ENCODE measurements around the gene CERS1. TPM values are rescaled to one million over a fixed set of nuclear protein-coding genes. Genes with fewer than 3 reads are reported as not detected.

CERS1 gene
- total and polyA plus RNA-seq, 3 donors from 2014 or later = 43.0 to 73.2 (median 64.5) TPM

GRCh38 chr19:18861917-18862316 is 34.0 kb downstream of the CERS1 start:
- Histone ChIP-seq H3K4me1 (no peaks in the 10 kb centered on the region), H3K27me3 (no peaks in the 10 kb centered on the region), H3K36me3 (ENCODE audit: low read depth, missing control alignments) (no peaks in the 10 kb centered on the region), H3K4me3 (no peak overlapping the region), H3K9me3 (no peaks in the 10 kb centered on the region), H3K27ac (no peak overlapping the region)
- TF ChIP-seq POLR2A (IDR thresholded peaks at IDR 0.05) (no peak), CTCF (IDR thresholded peaks at IDR 0.05) (no peak)
- 95% methylated on average over 11 to 12 of the region's 12 CpGs for WGBS, 2 donors
- no peak for DNase-seq
- intact Hi-C loops (cut with DNase I; ENCODE audit: low total_unique reads) = no loop called here

GRCh38 chr19:18861235-18861634 is 34.7 kb downstream of the CERS1 start:
- intact Hi-C loops (cut with DNase I; ENCODE audit: low total_unique reads) = no loop called here

GRCh38 chr19:18860725-18861124 is 35.2 kb downstream of the CERS1 start:
- peaks cover 5% of the 10 kb centered on the region for H3K4me1 ChIP-seq
- no peaks in the 10 kb centered on the region for H3K27me3 ChIP-seq
- WGBS, 2 donors = 92 to 98% methylated on average over 13 to 17 of the region's 17 CpGs
- DNase-seq = no peak
- intact Hi-C loops (cut with DNase I; ENCODE audit: low total_unique reads) = no loop called here
- no peak overlapping the region for H3K4me3 ChIP-seq
- TF ChIP-seq POLR2A (IDR thresholded peaks at IDR 0.05) (no peak), CTCF (IDR thresholded peaks at IDR 0.05) (no peak)
- H3K36me3 ChIP-seq (ENCODE audit: low read depth, missing control alignments) = no peaks in the 10 kb centered on the region
- H3K27ac ChIP-seq = no peak overlapping the region
- no peaks in the 10 kb centered on the region for H3K9me3 ChIP-seq

More at GRCh38 chr19:18861235-18861634, 34.7 kb downstream of the CERS1 start:
- H3K4me1 ChIP-seq = no peaks in the 10 kb centered on the region
- no peak overlapping the region for H3K27ac ChIP-seq
- TF ChIP-seq CTCF (IDR thresholded peaks at IDR 0.05) (no peak), POLR2A (IDR thresholded peaks at IDR 0.05) (no peak)
- no peak overlapping the region for H3K4me3 ChIP-seq
- no peaks in the 10 kb centered on the region for H3K36me3 ChIP-seq (ENCODE audit: low read depth, missing control alignments)
- DNase-seq = no peak
- WGBS, 2 donors = 87 to 92% methylated on average over 2 to 9 of the region's 9 CpGs
- H3K9me3 ChIP-seq = no peaks in the 10 kb centered on the region
- H3K27me3 ChIP-seq = no peaks in the 10 kb centered on the region

- WGBS, 2 donors = 77 to 84% methylated on average over 9 to 11 of the region's 11 CpGs
- Histone ChIP-seq H3K27me3 (no peaks in the 10 kb centered on the region), H3K4me1 (peaks cover 7% of the 10 kb centered on the region), H3K36me3 (ENCODE audit: low read depth, missing control alignments) (no peaks in the 10 kb centered on the region), H3K4me3 (no peak overlapping the region), H3K9me3 (no peaks in the 10 kb centered on the region), H3K27ac (no peak overlapping the region)
- DNase-seq = no peak
- intact Hi-C loops (cut with DNase I; ENCODE audit: low total_unique reads) = no loop called here
- TF ChIP-seq POLR2A (IDR thresholded peaks at IDR 0.05) = no peak
- no peak for TF ChIP-seq CTCF (IDR thresholded peaks at IDR 0.05)
Observed at GRCh38 chr19:18860302-18860700, 35.7 kb downstream of the CERS1 start.

GRCh38 chr19:18859676-18860301 is 36.2 kb downstream of the CERS1 start:
- DNase-seq = no peak
- TF ChIP-seq POLR2A (IDR thresholded peaks at IDR 0.05) (no peak), CTCF (IDR thresholded peaks at IDR 0.05) (no peak)
- 57 to 84% methylated on average over 7 to 12 of the region's 12 CpGs for WGBS, 2 donors
- no peaks in the 10 kb centered on the region for H3K36me3 ChIP-seq (ENCODE audit: low read depth, missing control alignments)
- peaks cover 7% of the 10 kb centered on the region for H3K4me1 ChIP-seq
- H3K4me3 ChIP-seq = no peak overlapping the region
- no peaks in the 10 kb centered on the region for H3K27me3 ChIP-seq
- intact Hi-C loops (cut with DNase I; ENCODE audit: low total_unique reads) = no loop called here
- H3K9me3 ChIP-seq = no peaks in the 10 kb centered on the region
- no peak overlapping the region for H3K27ac ChIP-seq

Data from testis (tissue), 3 donors.